GM23248 (cell line): ENCODE data around the gene REC8.

ENCODE experiments used
- EZH2 ChIP-seq: fragments of 200-600 bp; sonication (generic); IDR thresholded peaks from 2 replicates; pipeline ENCODE4 v1.6.1; 2018; ENCODE audit warnings: antibody characterized with exemption, mild to moderate bottlenecking; ENCODE audit not compliant: insufficient read depth, poor library complexity, severe bottlenecking
- EZH2phosphoT487 ChIP-seq: fragments of 200-600 bp; sonication (generic); IDR thresholded peaks from 2 replicates; pipeline ENCODE4 v1.6.1; 2018; ENCODE audit warnings: antibody characterized with exemption, moderate library complexity, mild to moderate bottlenecking, low read depth; ENCODE audit not compliant: insufficient read depth

- no peak for TF ChIP-seq EZH2
- TF ChIP-seq EZH2phosphoT487 = no peak
Measured at GRCh38 chr14:24184104-24184970, 12.5 kb downstream of the REC8 start.
